Cardiac muscle cell (in vitro differentiated cells and primary cell): Measurements from ENCODE around the gene COL23A1. TPM values are rescaled to one million over a fixed set of nuclear protein-coding genes. Genes with fewer than 3 reads are reported as not detected.

ENCODE experiments used
- DNase-seq, 2 donors: peaks; one replicate each; pipeline versions ENCODE4 v3.0.0 to v3.0.0-alpha.2; 2010 to 2017; ENCODE audit warnings: low read depth in 1 of 2, low spot score in 1 of 2
- H3K27ac ChIP-seq: fragments of 200-600 bp; sonication (generic); 2 replicates; pipeline ENCODE4 v1.5.1; 2016
- H3K27me3 ChIP-seq: fragments of 200-600 bp; sonication (generic); 2 replicates; pipeline ENCODE4 v1.6.0; 2016; ENCODE audit warnings: control low read depth
- H3K36me3 ChIP-seq: fragments of 200-600 bp; sonication (generic); 2 replicates; pipeline ENCODE4 v1.5.1; 2016; ENCODE audit warnings: control low read depth
- H3K4me1 ChIP-seq: fragments of 200-600 bp; sonication (generic); 2 replicates; pipeline ENCODE4 v1.8.1; 2017; ENCODE audit warnings: low read depth, mild to moderate bottlenecking, mixed run types
- H3K4me3 ChIP-seq: fragments of 200-600 bp; sonication (generic); 2 replicates; pipeline ENCODE4 v1.5.1; 2016; ENCODE audit warnings: mild to moderate bottlenecking
- H3K9me3 ChIP-seq: fragments of 200-600 bp; sonication (generic); 2 replicates; pipeline ENCODE4 v1.5.1; 2017; ENCODE audit warnings: low read depth, mild to moderate bottlenecking, control low read depth
- polyA plus RNA-seq: library from polyadenylated mRNA; unstranded; fragments of >200 nt; fragmentation: Nextera tagmentation; extraction: Ambion mirVana; gene quantifications from 2 replicates; pipeline ENCODE4 v1.2.1, GENCODE V29; 2016
- total RNA-seq: library from RNA; depleted of rRNA; stranded (reverse); fragments of >200 nt; gene quantifications from 2 replicates; pipeline ENCODE4 v1.2.3, GENCODE V29; 2016
- TF ChIP-seq, protein P1 (sequence below): IDR thresholded peaks from 2 replicates; pipeline ENCODE4 v1.5.1; 2012; ENCODE audit warnings: low read depth, mild to moderate bottlenecking, low read length

COL23A1 gene
- total and polyA plus RNA-seq, 2 experiments from 2014 or later = 28.9 to 43.0 TPM

GRCh38 chr5:178530526-178530925 lies 59.7 kb downstream of the COL23A1 start:
- no peaks in the 10 kb centered on the region for H3K4me1 ChIP-seq
- H3K9me3 ChIP-seq = no peaks in the 10 kb centered on the region
- no peaks in the 10 kb centered on the region for H3K36me3 ChIP-seq
- H3K27ac ChIP-seq = no peak overlapping the region
- H3K27me3 ChIP-seq = no peaks in the 10 kb centered on the region
- H3K4me3 ChIP-seq = no peak overlapping the region
- TF ChIP-seq, protein P1, sequence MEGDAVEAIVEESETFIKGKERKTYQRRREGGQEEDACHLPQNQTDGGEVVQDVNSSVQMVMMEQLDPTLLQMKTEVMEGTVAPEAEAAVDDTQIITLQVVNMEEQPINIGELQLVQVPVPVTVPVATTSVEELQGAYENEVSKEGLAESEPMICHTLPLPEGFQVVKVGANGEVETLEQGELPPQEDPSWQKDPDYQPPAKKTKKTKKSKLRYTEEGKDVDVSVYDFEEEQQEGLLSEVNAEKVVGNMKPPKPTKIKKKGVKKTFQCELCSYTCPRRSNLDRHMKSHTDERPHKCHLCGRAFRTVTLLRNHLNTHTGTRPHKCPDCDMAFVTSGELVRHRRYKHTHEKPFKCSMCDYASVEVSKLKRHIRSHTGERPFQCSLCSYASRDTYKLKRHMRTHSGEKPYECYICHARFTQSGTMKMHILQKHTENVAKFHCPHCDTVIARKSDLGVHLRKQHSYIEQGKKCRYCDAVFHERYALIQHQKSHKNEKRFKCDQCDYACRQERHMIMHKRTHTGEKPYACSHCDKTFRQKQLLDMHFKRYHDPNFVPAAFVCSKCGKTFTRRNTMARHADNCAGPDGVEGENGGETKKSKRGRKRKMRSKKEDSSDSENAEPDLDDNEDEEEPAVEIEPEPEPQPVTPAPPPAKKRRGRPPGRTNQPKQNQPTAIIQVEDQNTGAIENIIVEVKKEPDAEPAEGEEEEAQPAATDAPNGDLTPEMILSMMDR = no peak
- no peak for DNase-seq

DNA sequence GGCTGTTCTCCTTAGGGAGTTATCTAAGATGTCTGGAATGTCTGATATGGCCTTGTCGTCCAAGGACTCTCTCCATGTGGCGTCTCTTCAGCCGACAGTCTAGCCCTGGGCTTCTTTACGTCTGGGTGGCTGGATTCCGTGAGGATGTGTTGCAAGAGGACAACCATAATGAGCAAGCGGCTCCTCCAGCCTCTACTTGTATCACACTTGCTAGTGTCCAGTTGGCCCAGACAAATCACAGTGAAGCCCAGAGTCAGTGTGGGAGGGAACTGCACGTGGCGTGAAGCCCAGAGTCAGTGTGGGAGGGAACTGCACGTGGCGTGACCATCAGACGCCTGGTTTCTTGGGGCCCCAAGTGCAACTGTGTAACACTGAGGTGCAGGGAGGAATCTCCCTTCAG lies 61.1 kb downstream of the COL23A1 start:
- Histone ChIP-seq H3K9me3 (no peaks in the 10 kb centered on the region), H3K27me3 (no peaks in the 10 kb centered on the region), H3K4me3 (no peak overlapping the region), H3K27ac (no peak overlapping the region), H3K4me1 (no peaks in the 10 kb centered on the region), H3K36me3 (no peaks in the 10 kb centered on the region)
- peak in 1 of 2 donors; percentile 12 for DNase-seq
- TF ChIP-seq, protein P1 = no peak

GRCh38 chr5:178527458-178528307 lies 62.5 kb downstream of the COL23A1 start:
- no peak overlapping the region for H3K4me3 ChIP-seq
- H3K4me1 ChIP-seq = no peaks in the 10 kb centered on the region
- H3K9me3 ChIP-seq = no peaks in the 10 kb centered on the region
- no peaks in the 10 kb centered on the region for H3K27me3 ChIP-seq
- H3K27ac ChIP-seq = no peak overlapping the region
- TF ChIP-seq, protein P1 = no peak
- DNase-seq = no peak
- H3K36me3 ChIP-seq = no peaks in the 10 kb centered on the region

DNA sequence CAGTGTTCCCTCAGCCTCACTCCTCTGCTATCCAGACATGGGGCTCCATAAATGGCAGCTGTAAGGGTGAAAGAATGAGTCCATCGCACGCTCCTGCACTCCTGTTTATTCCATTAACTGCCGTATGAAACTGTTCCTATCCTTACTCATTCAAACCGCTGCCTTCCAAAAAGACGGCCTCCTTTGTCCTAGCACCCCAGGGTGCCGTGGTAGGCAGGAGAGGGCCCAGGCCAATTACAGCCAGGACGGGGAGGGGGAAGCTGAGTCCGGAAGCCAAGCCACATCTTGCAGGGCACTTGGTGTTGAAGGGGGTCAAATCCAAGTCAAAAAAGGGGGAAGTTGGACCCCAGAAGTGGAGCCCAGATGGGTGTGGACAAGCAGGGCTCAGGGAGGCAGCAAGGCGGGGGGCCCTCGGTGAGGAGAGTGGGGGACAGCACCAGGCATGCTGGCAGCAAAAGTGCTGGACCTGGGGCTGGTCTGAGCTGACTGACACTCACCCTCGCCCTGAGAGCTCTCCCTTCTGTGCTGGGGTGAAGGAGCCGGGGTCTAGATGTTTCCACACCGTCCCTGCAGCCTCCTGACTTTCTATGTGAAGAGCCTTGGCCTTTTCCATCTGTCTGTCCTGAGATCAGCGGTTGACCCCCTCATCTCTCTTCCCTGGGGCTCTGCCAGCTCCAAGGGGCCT lies 63.3 kb downstream of the COL23A1 start:
- TF ChIP-seq, protein P1 = no peak
- Histone ChIP-seq H3K36me3 (no peaks in the 10 kb centered on the region), H3K27me3 (no peaks in the 10 kb centered on the region), H3K4me1 (no peaks in the 10 kb centered on the region), H3K9me3 (no peaks in the 10 kb centered on the region), H3K4me3 (no peak overlapping the region), H3K27ac (no peak overlapping the region)
- DNase-seq = no peak

- Histone ChIP-seq H3K4me1 (no peaks in the 10 kb centered on the region), H3K4me3 (no peak overlapping the region), H3K9me3 (no peaks in the 10 kb centered on the region), H3K27me3 (no peaks in the 10 kb centered on the region), H3K27ac (no peak overlapping the region), H3K36me3 (no peaks in the 10 kb centered on the region)
- no peak for DNase-seq
- TF ChIP-seq, protein P1 = no peak
Observed at GRCh38 chr5:178525906-178526732, 64.1 kb downstream of the COL23A1 start.
